GM04504 (cell line): Measurements from ENCODE around the gene WDR7.

Source experiments
- DNase-seq: peaks from one replicate; pipeline ENCODE4 v3.0.0-alpha.2; 2012; ENCODE audit warnings: low read depth

WDR7 gene

GRCh38 chr18:56889621-56890020 is 238.5 kb downstream of the WDR7 start:
- no peak for DNase-seq

- DNase-seq: peak; percentile 40
Observed at GRCh38 chr18:56890632-56891031, 239.5 kb downstream of the WDR7 start.

GRCh38 chr18:56891116-56891515 is 240.0 kb downstream of the WDR7 start:
- DNase-seq: no peak

GRCh38 chr18:56891870-56892269 is 240.7 kb downstream of the WDR7 start:
- DNase-seq: no peak

GRCh38 chr18:56897122-56897521 is 246.0 kb downstream of the WDR7 start:
- DNase-seq: no peak

- no peak for DNase-seq
Observed at GRCh38 chr18:56899660-56900059, 248.5 kb downstream of the WDR7 start.

GRCh38 chr18:56900195-56901094 is 249.3 kb downstream of the WDR7 start:
- DNase-seq: no peak

GRCh38 chr18:56901919-56902318 is 250.8 kb downstream of the WDR7 start:
- DNase-seq: no peak

GRCh38 chr18:56902653-56903052 is 251.5 kb downstream of the WDR7 start:
- DNase-seq: no peak

- DNase-seq: no peak
Observed at GRCh38 chr18:56903686-56904085, 252.5 kb downstream of the WDR7 start.

GRCh38 chr18:56907771-56908170 is 256.6 kb downstream of the WDR7 start:
- no peak for DNase-seq

GRCh38 chr18:56910237-56910636 is 259.1 kb downstream of the WDR7 start:
- no peak for DNase-seq

GRCh38 chr18:56910967-56911366 is 259.8 kb downstream of the WDR7 start:
- no peak for DNase-seq

- no peak for DNase-seq
Observed at GRCh38 chr18:56913941-56914340, 262.8 kb downstream of the WDR7 start.

- DNase-seq: no peak
Observed at GRCh38 chr18:56919190-56919589, 268.0 kb downstream of the WDR7 start.

GRCh38 chr18:56921896-56922480 is 270.8 kb downstream of the WDR7 start:
- DNase-seq: no peak

- DNase-seq: no peak
Observed at GRCh38 chr18:56926734-56927133, 275.6 kb downstream of the WDR7 start.

- DNase-seq: no peak
Observed at GRCh38 chr18:56927786-56928185, 276.6 kb downstream of the WDR7 start.

GRCh38 chr18:56929886-56930285 is 278.7 kb downstream of the WDR7 start:
- no peak for DNase-seq

- no peak for DNase-seq
Observed at GRCh38 chr18:56933472-56933871, 282.3 kb downstream of the WDR7 start.

GRCh38 chr18:56934131-56934530 is 283.0 kb downstream of the WDR7 start:
- DNase-seq: no peak

- DNase-seq: no peak
Observed at GRCh38 chr18:56934906-56935305, 283.7 kb downstream of the WDR7 start.

GRCh38 chr18:56935434-56936040 is 284.4 kb downstream of the WDR7 start:
- no peak for DNase-seq
